K562 (cell line): Measurements from ENCODE around the gene OR6K2. TPM values are rescaled to one million over a fixed set of nuclear protein-coding genes. Genes with fewer than 3 reads are reported as not detected.

Experiments
- ARID3A ChIP-seq: IDR thresholded peaks from 2 replicates; pipeline ENCODE4 v1.6.1; 2012; ENCODE audit warnings: low read depth, low read length, improper control_type of control experiment, borderline replicate concordance
- CTCFL ChIP-seq: IDR thresholded peaks from 2 replicates; pipeline ENCODE4 v1.6.1; 2011; ENCODE audit warnings: borderline replicate concordance, low read depth, mild to moderate bottlenecking, moderate library complexity, low read length; ENCODE audit not compliant: insufficient read depth, poor library complexity, severe bottlenecking
- CUX1 ChIP-seq: fragments of 200-800 bp; sonication (Bioruptor generic); IDR thresholded peaks from 2 replicates; pipeline ENCODE4 v1.6.1; 2016; ENCODE audit warnings: missing genetic modification characterization, missing compliant biosample characterization
- MYNN ChIP-seq, 2 experiments: sonication (generic); formaldehyde crosslinking in 1 of 2; IDR thresholded peaks; 2 replicates each; pipeline versions ENCODE4 v1.5.0 to v1.6.1; 2016 to 2020; ENCODE audit warnings: antibody characterized with exemption in 1 of 2, missing genetic modification reagents in 1 of 2
- NBN ChIP-seq: fragments of 450-650 bp; IDR thresholded peaks from 2 replicates; pipeline ENCODE4 v1.6.1; 2016; ENCODE audit warnings: low read depth, mild to moderate bottlenecking
- PBX2 ChIP-seq, 2 experiments: IDR thresholded peaks in 1 of 2; conservative IDR thresholded peaks in 1 of 2; 2 replicates each; pipeline ENCODE4 v1.6.1; 2016; ENCODE audit warnings: low read depth in 2 of 2, mild to moderate bottlenecking in 1 of 2, missing compliant biosample characterization in 1 of 2, missing genetic modification characterization in 1 of 2, moderate library complexity in 1 of 2
- SMARCE1 ChIP-seq: fragments of 450-650 bp; IDR thresholded peaks from 2 replicates; pipeline ENCODE4 v1.7.1; 2016; ENCODE audit warnings: mild to moderate bottlenecking
- SMC3 ChIP-seq: conservative IDR thresholded peaks from 2 replicates; pipeline ENCODE4 v1.6.1; 2011; ENCODE audit warnings: low read depth, low read length, improper control_type of control experiment; ENCODE audit not compliant: insufficient read depth
- TAF1 ChIP-seq: IDR thresholded peaks from 2 replicates; pipeline ENCODE4 v1.6.1; 2011; ENCODE audit warnings: mild to moderate bottlenecking, low read length, moderate library complexity; ENCODE audit not compliant: insufficient read depth, control insufficient read depth, severe bottlenecking; ENCODE audit errors: extremely low read depth
- TAL1 ChIP-seq: fragments of 450-650 bp; IDR thresholded peaks from 2 replicates; pipeline ENCODE4 v1.6.1; 2016; ENCODE audit warnings: mild to moderate bottlenecking
- TEAD4 ChIP-seq, 2 experiments: sonication (generic) in 1 of 2; formaldehyde crosslinking in 1 of 2; IDR thresholded peaks; 2 replicates each; pipeline versions ENCODE4 v1.6.1 to v1.8.0; 2012 to 2022; ENCODE audit warnings: borderline replicate concordance in 1 of 2, inconsistent platforms in 1 of 2, low read length in 1 of 2, mild to moderate bottlenecking in 1 of 2, missing genetic modification reagents in 1 of 2
- polyA plus RNA-seq, 8 experiments: library from polyadenylated mRNA; depleted of rRNA in 4 of 8; stranded (reverse) in 5 of 8; unstranded in 3 of 8; fragments of >200 nt; fragmentation: Nextera tagmentation in 2 of 8; fragmentation: Illumina TruSeq in 1 of 8; extraction: Ambion mirVana in 2 of 8; extraction: Trizol in 1 of 8; gene quantifications; 2 replicates each; pipeline versions ENCODE4 v1.2.1 to v1.2.3, GENCODE V29; 2011 to 2014; ENCODE audit warnings: inconsistent platforms in 1 of 8, missing spikeins in 1 of 8
- total RNA-seq, 7 experiments: library from RNA; depleted of rRNA in 6 of 7; stranded (reverse); fragments of >200 nt in 6 of 7; fragmentation: Illumina TruSeq in 2 of 7; extraction: Trizol in 2 of 7; gene quantifications; 2 replicates each; pipeline versions ENCODE4 v1.2.1 to v1.2.3, GENCODE V29; 2011 to 2021; ENCODE audit warnings: low replicate concordance in 1 of 7

The OR6K2 gene
- total and polyA plus RNA-seq, 9 of the 15 experiments (the other 6 are each of a cell fraction or from before 2014, with no cell fraction given): not detected

- 0 out of 2 replicates have a peak, but pooled peaks have one; percentile 24 for TF ChIP-seq MYNN (IDR thresholded peaks at IDR 0.05)
- no peak for TF ChIP-seq MYNN (CRISPR knock-in tag; IDR thresholded peaks at IDR 0.05)
- TF ChIP-seq SMC3: no peak
- peak; percentile 88 for TF ChIP-seq SMARCE1
- TF ChIP-seq PBX2 (CRISPR knock-in tag; IDR thresholded peaks at IDR 0.05; ENCODE audit: low read depth): no peak
- TF ChIP-seq PBX2 (tag; conservative IDR thresholded peaks at IDR 0.05; ENCODE audit: low read depth): peak; percentile 43
- no peak for TF ChIP-seq CTCFL
- TF ChIP-seq TAF1: peak; percentile 29
- peak; percentile 87 for TF ChIP-seq TEAD4 (IDR thresholded peaks at IDR 0.05; ENCODE audit: low read length)
- no peak for TF ChIP-seq TEAD4 (CRISPR knock-in tag; IDR thresholded peaks at IDR 0.05; ENCODE audit: borderline replicate concordance)
- peak; percentile 78 for TF ChIP-seq TAL1
- TF ChIP-seq NBN: peak; percentile 70; the same call in 1 of the 2 replicates
- TF ChIP-seq CUX1 (CRISPR knock-in tag): peak; percentile 64; the same call in 1 of the 2 replicates
- TF ChIP-seq ARID3A: 0 out of 2 replicates have a peak, but pooled peaks have one; percentile 64
These were observed 14.1 kb downstream of the OR6K2 start, which contains the start of gene SPTA1 (continued) for GRCh38 chr1:158686111-158687009.
